ENCODE data around the gene RUNX2.
"Not testable (repeated sequence)": the region's sequence is repeated elsewhere in the genome, so short reads cannot be mapped to it uniquely, and the experiment has no call there.

The RUNX2 gene

GRCh38 chr6:45657226-45657625 is 329.1 kb downstream of the RUNX2 start:
- no peak for DNase-seq

DNA sequence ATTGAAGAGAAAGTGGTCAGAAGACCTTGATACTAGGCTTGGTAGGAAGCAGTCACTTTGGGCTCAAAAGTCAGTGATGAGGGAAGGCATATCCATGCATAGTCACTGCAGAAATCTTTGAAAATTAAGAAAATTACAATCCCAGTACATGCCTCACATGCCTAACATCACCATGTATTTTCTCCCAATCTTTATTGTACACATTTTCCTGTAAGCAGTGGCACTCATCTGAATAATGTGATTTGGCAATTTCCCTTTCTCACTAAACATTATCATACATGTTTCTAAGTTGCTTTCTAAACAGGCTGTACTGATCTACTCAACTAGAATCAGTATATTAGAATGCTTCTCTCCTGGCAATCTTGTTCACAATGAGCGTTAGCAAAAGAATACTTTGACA is 330.3 kb downstream of the RUNX2 start:
- DNase-seq, result no peak

DNA sequence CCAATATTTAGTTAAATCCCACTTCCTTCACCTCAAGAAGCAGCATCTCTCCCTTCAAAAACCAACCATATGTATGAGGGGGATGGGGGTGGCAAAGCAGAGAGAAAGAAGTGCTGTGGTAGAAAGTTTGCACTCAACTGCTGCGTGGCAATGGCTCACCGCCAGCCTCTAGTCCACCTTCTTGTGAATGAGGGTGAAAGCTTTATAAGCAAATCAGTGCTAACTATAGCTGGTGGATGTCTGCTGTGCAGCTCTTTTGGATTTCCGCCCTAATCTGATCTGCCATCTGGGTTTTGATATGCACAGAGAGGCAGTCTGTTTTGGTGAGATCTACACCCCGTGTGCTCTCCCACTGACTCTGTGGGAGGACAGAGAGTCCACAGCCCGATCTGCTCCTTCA is 330.8 kb downstream of the RUNX2 start:
- peak; percentile 37 for DNase-seq

DNA sequence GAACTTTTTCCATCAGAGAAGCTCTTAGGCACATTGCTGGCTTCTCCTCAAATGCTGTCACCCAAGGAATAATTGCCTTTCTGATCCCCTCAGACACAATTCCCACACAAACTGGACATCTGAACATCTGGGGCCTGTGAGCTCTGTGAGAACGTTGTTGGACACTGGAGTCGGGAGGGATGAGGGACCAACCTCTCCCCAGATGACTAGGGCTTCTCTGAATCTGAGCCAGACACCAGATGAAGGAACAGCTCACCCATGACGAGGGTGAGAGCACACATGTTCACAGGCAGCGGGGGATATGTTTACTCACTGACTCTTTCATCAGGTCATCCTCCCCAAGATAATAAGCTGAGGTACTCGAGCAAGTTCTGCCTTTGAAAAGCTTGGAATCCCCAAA is 333.5 kb downstream of the RUNX2 start:
- DNase-seq, result no peak

DNA sequence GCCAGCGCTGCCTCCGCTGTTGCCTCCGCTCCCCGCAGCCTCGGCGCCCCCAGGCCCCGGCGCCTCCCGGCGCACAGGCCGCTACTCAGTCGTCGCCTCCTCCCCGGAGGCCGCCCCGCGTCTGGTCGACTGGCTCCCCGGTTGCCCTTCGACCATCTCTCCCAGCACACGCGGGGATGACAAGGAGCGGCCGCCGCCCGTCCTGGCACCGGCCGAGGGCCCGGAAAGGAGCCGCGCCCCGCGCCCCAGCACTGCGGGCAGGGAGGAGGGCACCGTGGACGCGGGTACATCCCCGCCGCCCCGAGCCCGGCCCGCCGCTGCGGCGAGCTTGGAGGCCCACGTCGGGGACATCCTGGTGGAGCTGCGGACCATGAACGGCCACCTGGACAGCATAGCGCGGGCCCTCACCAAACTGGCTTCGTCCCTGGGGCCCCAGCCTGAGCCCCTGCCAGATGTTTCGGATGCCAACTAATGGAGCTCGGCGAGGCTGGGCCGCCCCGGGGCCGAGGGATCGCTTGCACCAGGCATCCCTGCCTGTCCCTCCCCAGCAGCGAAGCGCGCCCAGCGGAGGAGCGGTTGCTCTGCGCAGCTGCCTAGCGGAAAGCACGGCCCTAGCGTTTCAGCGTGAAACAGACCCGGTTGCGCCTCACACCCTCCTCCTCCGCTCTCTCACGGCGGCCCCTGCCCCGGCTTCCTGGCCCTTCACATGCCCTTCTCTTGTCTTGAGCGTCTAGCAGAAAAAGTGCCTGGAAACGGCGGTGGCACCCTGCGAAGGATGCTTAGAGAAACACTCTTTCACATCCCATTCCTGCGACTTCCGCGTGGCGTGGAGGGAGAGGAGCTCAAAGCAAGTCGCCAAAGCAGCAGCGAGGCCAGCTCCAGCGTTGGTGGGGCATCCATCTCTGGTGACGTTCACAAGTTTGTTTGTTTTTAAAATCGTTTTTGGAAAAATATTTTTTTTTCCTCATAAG is 335.4 kb downstream of the RUNX2 start:
- DNase-seq, result peak; percentile 66

GRCh38 chr6:45664707-45665106 is 336.6 kb downstream of the RUNX2 start:
- no peak for DNase-seq

DNA sequence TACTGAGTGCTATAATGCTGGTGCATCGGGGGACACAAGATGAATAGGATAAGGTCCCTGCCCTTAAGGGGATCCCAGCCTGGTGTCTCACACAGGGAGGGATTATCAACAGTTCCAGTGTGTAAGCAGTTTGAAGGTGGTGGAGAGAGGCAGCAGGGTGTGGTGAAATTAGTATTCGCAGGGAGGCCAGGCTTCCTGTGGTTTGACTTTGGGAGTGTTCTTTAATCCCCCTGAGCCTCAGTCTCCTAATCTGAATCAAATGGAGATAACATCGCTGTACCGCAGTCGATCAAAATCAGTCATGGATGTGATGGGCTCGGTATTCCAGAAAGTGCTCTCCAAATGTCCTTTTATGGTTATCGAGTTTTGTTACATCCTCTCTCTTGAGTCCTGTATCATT is 337.7 kb downstream of the RUNX2 start:
- peak; percentile 67 for DNase-seq

GRCh38 chr6:45666846-45667245 is 338.7 kb downstream of the RUNX2 start:
- DNase-seq, result no peak

GRCh38 chr6:45667300-45667699 is 339.2 kb downstream of the RUNX2 start:
- no peak for DNase-seq

DNA sequence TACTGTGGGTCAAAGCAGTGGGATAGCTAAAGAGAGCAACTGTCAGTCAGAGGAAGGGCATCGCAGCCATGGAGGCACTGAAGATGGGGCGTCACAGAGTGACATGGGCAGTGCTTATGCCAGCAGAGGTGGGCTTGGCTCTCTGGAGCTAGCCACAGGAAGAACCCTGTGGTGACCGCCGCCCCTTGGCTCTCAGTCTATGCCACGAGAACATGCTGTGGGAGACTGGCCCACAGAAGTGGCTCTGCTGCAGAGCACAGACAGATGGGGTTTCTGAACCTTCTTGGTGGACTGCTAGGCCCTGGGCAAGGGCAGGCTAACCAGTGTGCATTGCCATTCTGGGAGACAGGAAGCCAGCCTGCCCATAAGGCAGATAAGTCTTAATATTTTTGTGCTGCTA is 339.6 kb downstream of the RUNX2 start:
- DNase-seq, result no peak

- DNase-seq, result no peak
Measured at GRCh38 chr6:45668705-45669104, 340.6 kb downstream of the RUNX2 start.

DNA sequence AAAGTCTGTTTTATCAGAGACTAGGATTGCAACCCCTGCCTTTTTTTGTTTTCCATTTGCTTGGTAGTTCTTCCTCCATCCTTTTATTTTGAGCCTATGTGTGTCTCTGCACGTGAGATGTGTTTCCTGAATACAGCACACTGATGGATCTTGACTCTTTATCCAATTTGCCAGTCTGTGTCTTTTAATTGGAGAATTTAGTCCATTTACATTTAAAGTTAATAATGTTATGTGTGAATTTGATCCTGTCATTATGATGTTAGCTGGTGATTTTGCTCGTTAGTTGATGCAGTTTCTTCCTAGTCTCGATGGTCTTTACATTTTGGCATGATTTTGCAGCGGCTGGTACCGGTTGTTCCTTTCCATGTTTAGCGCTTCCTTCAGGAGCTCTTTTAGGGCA is 345.0 kb downstream of the RUNX2 start:
- not testable (repeated sequence) for DNase-seq

DNA sequence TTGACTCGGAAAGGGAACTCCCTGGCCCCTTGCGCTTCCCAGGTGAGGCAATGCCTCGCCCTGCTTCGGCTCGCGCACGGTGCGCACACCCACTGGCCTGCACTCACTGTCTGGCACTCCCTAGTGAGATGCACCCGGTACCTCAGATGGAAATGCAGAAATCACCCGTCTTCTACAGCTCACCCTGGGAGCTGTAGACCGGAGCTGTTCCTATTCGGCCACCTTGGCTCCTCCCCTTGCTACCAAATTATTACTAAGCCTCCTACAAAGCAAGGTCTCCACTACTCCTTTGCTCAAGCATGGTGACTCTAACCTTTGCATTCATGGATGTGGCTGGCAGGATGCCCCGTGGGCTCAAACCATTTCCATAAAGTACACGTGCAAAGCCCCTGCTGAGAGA is 347.0 kb downstream of the RUNX2 start:
- not testable (repeated sequence) for DNase-seq

GRCh38 chr6:45675634-45676033 is 347.5 kb downstream of the RUNX2 start:
- no peak for DNase-seq

DNA sequence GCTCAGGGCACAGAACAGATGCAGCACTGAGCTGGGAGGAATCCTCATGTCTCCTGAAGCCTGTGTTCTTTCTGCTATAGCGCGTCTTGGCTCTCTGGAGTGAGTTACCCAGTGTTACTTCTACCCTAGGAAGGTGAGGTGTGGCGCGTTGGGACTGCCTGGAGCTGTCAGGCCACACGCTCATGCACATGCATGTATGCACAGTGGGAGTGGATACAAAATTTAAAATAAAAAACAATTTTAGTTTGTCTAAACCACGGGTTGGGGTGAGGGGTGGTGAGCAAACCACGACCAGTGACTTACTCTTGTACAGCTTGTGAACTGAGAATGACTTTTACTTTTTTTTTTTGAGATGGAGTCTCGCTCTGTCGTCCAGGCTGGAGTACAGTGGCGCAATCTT is 348.2 kb downstream of the RUNX2 start:
- DNase-seq, result no peak

GRCh38 chr6:45677381-45678284 is 349.5 kb downstream of the RUNX2 start:
- DNase-seq, result peak; percentile 85

DNA sequence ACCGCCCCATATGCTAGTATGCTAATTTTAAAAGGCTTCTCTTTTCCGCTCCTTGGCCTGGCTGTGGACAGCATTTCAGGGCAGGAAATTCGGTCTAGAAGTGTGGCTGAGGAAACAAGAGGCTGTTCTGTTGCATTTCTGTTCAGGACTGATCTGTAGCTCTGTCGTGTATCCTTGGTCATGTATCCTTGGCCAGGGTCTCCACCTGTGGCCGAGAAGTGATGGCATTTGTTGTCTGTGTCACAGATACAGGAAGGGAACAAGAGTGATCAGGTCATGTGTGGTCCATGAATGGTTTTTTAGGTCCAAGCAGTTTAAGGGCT is 350.1 kb downstream of the RUNX2 start:
- no peak for DNase-seq

DNA sequence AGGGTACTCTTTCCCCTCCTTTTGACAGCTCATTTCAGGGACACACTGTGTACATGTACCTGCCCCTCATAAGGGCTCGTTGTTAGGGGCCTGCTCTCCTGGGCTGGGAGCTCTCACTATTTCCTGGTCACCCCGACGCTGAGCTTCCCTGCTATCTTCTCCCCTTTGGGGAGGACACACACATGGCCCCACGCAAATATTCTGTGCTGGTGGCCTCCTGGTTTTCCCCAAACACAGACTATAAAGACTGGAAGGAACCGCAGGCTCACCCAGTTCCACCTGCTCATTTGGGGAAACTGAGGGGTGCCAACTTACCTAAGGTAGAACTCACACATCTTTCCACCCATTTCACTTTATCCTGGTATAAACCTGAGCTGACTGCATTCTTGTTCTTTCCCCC is 351.0 kb downstream of the RUNX2 start:
- no peak for DNase-seq

DNA sequence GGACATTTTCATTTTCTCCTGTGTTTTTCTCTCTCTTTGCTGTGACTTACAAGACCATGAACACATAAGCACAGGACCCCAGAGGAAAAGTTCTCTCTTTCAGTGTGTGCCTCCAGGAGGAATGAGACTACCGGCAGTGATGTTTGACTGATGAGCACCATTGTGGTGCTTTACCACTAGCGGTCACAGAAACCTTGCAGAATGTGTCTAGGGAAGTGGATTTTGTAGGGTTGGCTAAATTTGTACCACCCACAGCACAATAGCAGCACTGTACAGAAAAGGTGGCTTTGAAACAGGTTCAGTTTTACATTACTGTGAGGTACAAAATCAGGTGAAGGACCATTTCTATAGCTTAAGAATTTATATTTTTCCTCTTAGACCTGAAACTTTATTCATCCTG is 351.5 kb downstream of the RUNX2 start:
- no peak for DNase-seq

- DNase-seq, result peak; percentile 91
Measured at GRCh38 chr6:45681860-45682511, 353.9 kb downstream of the RUNX2 start.

GRCh38 chr6:45684476-45684875 is 356.3 kb downstream of the RUNX2 start:
- no peak for DNase-seq

GRCh38 chr6:45685076-45685475 is 356.9 kb downstream of the RUNX2 start:
- DNase-seq, result no peak

DNA sequence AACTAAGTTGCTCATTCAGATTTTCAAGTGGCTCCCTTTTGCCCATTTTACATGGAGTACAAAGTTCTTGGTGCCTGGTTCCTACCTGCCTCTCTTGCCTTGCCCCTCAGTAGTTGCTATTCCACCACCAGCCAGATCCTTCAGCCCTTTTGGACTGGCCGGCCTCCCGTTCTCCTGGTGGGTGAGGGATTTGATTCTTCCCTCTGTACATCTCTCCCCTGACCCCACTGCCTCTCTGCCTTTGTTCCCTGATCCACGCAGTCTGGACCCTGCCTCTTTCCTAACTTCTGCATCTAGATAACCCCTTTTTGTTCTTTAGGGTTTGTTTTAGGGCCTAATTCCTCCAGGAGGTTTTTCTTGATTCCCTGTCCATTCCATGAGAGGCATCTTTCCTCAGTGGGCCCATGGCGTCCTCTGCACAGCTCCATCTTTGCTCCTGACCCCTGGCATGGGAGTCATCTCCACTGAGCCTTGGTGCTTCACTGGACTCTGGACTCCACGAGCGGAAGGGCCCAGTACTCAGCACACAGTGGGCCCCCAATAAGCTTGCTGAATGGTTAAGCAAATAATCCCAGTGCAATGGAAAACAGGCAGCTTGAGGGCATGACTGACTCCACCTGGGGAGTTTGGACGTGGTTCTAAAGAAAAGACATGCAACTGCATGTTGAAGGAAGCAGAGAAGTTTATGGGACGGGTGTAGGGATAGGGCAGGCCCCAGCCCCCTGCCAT is 358.9 kb downstream of the RUNX2 start:
- no peak for DNase-seq
